GM12872 (cell line): Measurements from ENCODE around the gene FAM83F.

Experiments
- CTCF ChIP-seq: IDR thresholded peaks from 3 replicates; pipeline ENCODE4 v1.5.1; 2011; ENCODE audit warnings: low read depth, mild to moderate bottlenecking, low read length, moderate library complexity; ENCODE audit not compliant: insufficient read depth

FAM83F gene

GRCh38 chr22:40026641-40027040 lies 31.9 kb downstream of the FAM83F start:
- TF ChIP-seq CTCF: no peak

- TF ChIP-seq CTCF: no peak
Measured at GRCh38 chr22:40027191-40028097, 32.7 kb downstream of the FAM83F start.

GRCh38 chr22:40028098-40028425 lies 33.3 kb downstream of the FAM83F start:
- no peak for TF ChIP-seq CTCF

GRCh38 chr22:40029189-40029890 lies 34.6 kb downstream of the FAM83F start:
- TF ChIP-seq CTCF: no peak

GRCh38 chr22:40030026-40030757 lies 35.4 kb downstream of the FAM83F start:
- TF ChIP-seq CTCF: no peak

GRCh38 chr22:40030758-40031095 lies 36.0 kb downstream of the FAM83F start:
- TF ChIP-seq CTCF: no peak

- TF ChIP-seq CTCF: no peak
Measured at GRCh38 chr22:40031766-40032470, 37.2 kb downstream of the FAM83F start.
